ENCODE data around the gene SYT13. TPM values are rescaled to one million over a fixed set of nuclear protein-coding genes. Genes with fewer than 3 reads are reported as not detected.

The SYT13 gene
- total and polyA plus RNA-seq, 2 donors (not counting 3 experiments of a cell fraction or from before 2014, with no cell fraction given): not detected

DNA sequence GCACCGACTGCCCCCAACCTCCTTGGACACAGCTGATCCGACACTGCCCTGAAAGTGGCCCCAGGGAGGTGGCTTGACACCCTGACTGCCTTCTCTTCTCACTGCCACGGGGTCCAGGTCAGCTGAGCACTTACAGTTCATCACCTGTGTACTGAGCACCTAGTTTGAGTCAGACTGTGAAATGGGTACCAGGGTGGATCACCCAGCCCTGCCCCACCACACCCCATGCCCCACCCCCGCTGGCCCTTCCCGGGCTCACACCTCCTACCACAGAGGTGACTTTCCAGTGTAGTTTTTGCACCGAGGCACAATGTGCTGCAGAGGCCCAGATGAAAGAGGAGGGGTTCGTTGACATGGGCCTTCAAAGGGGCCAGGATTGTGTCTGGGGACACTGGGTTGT is 80.2 kb downstream of the SYT13 start:
- DNase-seq (ENCODE audit: low read depth, low spot score): no peak
- H2AFZ ChIP-seq (ENCODE audit: low read depth, low read length): no peak overlapping the region
- no peaks in the 10 kb centered on the region for H3K9me1 ChIP-seq (replicated peaks; ENCODE audit: control insufficient read depth, extremely low read depth, insufficient read depth, low read length)
- no peak overlapping the region for H3K4me2 ChIP-seq (ENCODE audit: insufficient read depth, low read length)
- no peak overlapping the region for H3K27ac ChIP-seq (ENCODE audit: insufficient read depth, low read depth, low read length)
- FAIRE-seq: no peak
- POLR2A ChIA-PET: no interaction called here
- dilution Hi-C loops (cut with MboI; ENCODE audit: extremely low pct_ligation_motif_present, low sequenced_read_pairs): no loop called here
- no peak overlapping the region for H3K4me3 ChIP-seq (replicated peaks in 1 of 3; ENCODE audit: insufficient read depth in 1 of 3, low read depth in 1 of 3, low read length in 3 of 3)
- no peaks in the 10 kb centered on the region for H3K79me2 ChIP-seq (ENCODE audit: control insufficient read depth, insufficient read depth, low read length)
- H3K4me1 ChIP-seq (ENCODE audit: control insufficient read depth, extremely low read depth, insufficient read depth, low read length): peaks cover 14% of the 10 kb centered on the region
- no peaks in the 10 kb centered on the region for H3K9me3 ChIP-seq (replicated peaks; ENCODE audit: control insufficient read depth, insufficient read depth, low read length)
- H3K36me3 ChIP-seq (ENCODE audit: control insufficient read depth in 2 of 2, extremely low read depth in 1 of 2, insufficient read depth in 2 of 2, low read length in 2 of 2): peaks cover 0 to 2% of the 10 kb centered on the region in 2 experiments
- no peaks in the 10 kb centered on the region for H3K27me3 ChIP-seq (ENCODE audit: control insufficient read depth in 2 of 2, insufficient read depth in 2 of 2, low read length in 2 of 2)
- intact Hi-C loops (cut with micrococcal nuclease): no loop called here
- no peaks in the 10 kb centered on the region for H4K20me1 ChIP-seq (replicated peaks; ENCODE audit: control insufficient read depth, extremely low read depth, insufficient read depth, low read length)
- TF ChIP-seq POLR2A (IDR thresholded peaks at IDR 0.05; ENCODE audit: low read depth, low read length): no peak
- TF ChIP-seq FOS (IDR thresholded peaks at IDR 0.05; ENCODE audit: borderline replicate concordance, insufficient read depth, low read length): no peak
- TF ChIP-seq EZH2 (IDR thresholded peaks at IDR 0.05; ENCODE audit: borderline replicate concordance, low read depth, low read length, severe bottlenecking): no peak
- TF ChIP-seq, protein P1, sequence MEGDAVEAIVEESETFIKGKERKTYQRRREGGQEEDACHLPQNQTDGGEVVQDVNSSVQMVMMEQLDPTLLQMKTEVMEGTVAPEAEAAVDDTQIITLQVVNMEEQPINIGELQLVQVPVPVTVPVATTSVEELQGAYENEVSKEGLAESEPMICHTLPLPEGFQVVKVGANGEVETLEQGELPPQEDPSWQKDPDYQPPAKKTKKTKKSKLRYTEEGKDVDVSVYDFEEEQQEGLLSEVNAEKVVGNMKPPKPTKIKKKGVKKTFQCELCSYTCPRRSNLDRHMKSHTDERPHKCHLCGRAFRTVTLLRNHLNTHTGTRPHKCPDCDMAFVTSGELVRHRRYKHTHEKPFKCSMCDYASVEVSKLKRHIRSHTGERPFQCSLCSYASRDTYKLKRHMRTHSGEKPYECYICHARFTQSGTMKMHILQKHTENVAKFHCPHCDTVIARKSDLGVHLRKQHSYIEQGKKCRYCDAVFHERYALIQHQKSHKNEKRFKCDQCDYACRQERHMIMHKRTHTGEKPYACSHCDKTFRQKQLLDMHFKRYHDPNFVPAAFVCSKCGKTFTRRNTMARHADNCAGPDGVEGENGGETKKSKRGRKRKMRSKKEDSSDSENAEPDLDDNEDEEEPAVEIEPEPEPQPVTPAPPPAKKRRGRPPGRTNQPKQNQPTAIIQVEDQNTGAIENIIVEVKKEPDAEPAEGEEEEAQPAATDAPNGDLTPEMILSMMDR (IDR thresholded peaks at IDR 0.05; ENCODE audit: extremely low read depth in 1 of 2, insufficient read depth in 1 of 2, low read depth in 1 of 2, low read length in 2 of 2): no peak
- TF ChIP-seq, protein P2, sequence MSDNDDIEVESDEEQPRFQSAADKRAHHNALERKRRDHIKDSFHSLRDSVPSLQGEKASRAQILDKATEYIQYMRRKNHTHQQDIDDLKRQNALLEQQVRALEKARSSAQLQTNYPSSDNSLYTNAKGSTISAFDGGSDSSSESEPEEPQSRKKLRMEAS (IDR thresholded peaks at IDR 0.05; ENCODE audit: insufficient read depth, insufficient read length): no peak
- TF ChIP-seq POLR2AphosphoS5 (IDR thresholded peaks at IDR 0.05; ENCODE audit: insufficient read depth, low read depth, low read length): no peak
- TF ChIP-seq MYC (IDR thresholded peaks at IDR 0.05; ENCODE audit: low read depth, low read length): no peak
- no peak for TF ChIP-seq GATA2 (IDR thresholded peaks at IDR 0.05; ENCODE audit: insufficient read depth, insufficient read length, low read depth, low read length)
- TF ChIP-seq JUN (IDR thresholded peaks at IDR 0.05; ENCODE audit: borderline replicate concordance, insufficient read depth, insufficient read length, low read depth): no peak
- no peak overlapping the region for H3K9ac ChIP-seq (replicated peaks; ENCODE audit: extremely low read depth, insufficient read depth, low read length)
- CTCF ChIA-PET: interaction anchor here (2.5 kb wide), 1 partner anchor 28 kb away, joined by 7 read pairs; no protein-coding TSS in a partner anchor
- BruUV-seq (replicated peaks): no TSS peak
